BJ (cell line): ENCODE data around the gene ZNF536. TPM values are rescaled to one million over a fixed set of nuclear protein-coding genes. Genes with fewer than 3 reads are reported as not detected.

ENCODE experiments used
- CTCF ChIA-PET: fragments of 350-600 bp; formaldehyde crosslinking; extraction: SDS; loops from one replicate; lab custom pipeline; 2021; ENCODE audit warnings: antibody characterized with exemption, inconsistent platforms; lab: Yijun Ruan, JAX
- POLR2A ChIA-PET: fragments of 300-600 bp; sonication (Branson Sonifier 250); formaldehyde crosslinking; extraction: SDS; loops from one replicate; lab custom pipeline; 2021; ENCODE audit warnings: antibody characterized with exemption; lab: Charles Lee
- DNase-seq: peaks from one replicate; pipeline ENCODE4 v3.0.0-alpha.2; 2011; ENCODE audit warnings: low read depth
- H3K27me3 ChIP-seq: 2 replicates; pipeline ENCODE4 v1.6.0; 2011; ENCODE audit warnings: low read length; ENCODE audit not compliant: control insufficient read depth, insufficient read depth
- H3K36me3 ChIP-seq: 2 replicates; pipeline ENCODE4 v1.5.1; 2011; ENCODE audit warnings: low read length; ENCODE audit not compliant: control insufficient read depth, insufficient read depth
- H3K4me3 ChIP-seq: 2 replicates; pipeline ENCODE4 v1.5.1; 2011; ENCODE audit warnings: low read depth, mild to moderate bottlenecking, control low read depth, low read length
- CTCF ChIP-seq: IDR thresholded peaks from 2 replicates; pipeline ENCODE4 v1.5.1; 2011; ENCODE audit warnings: low read depth, mild to moderate bottlenecking, control low read depth, inconsistent platforms, low read length, moderate library complexity; ENCODE audit not compliant: insufficient read depth
- polyA plus RNA-seq: library from polyadenylated mRNA; depleted of rRNA; stranded (reverse); fragments of >200 nt; gene quantifications from 2 replicates; pipeline ENCODE4 v1.2.3, GENCODE V29; 2011

The ZNF536 gene
- polyA plus RNA-seq, 1 experiment = not detected

GRCh38 chr19:30376826-30377425 is 4.7 kb downstream of the ZNF536 start:
- DNase-seq = no peak
- Histone ChIP-seq H3K36me3 (no peaks in the 10 kb centered on the region), H3K4me3 (no peak overlapping the region), H3K27me3 (no peaks in the 10 kb centered on the region; the same call in 1 of the 2 replicates)
- ChIA-PET POLR2A (no interaction called here), CTCF (no interaction called here)
- TF ChIP-seq CTCF = no peak

GRCh38 chr19:30378701-30379100 is 6.5 kb downstream of the ZNF536 start:
- CTCF ChIA-PET = no interaction called here
- Histone ChIP-seq H3K27me3 (no peaks in the 10 kb centered on the region; the same call in 1 of the 2 replicates), H3K4me3 (no peak overlapping the region), H3K36me3 (no peaks in the 10 kb centered on the region)
- DNase-seq = no peak
- POLR2A ChIA-PET = no interaction called here
- no peak for TF ChIP-seq CTCF

GRCh38 chr19:30379841-30380610 is 7.8 kb downstream of the ZNF536 start:
- DNase-seq = no peak
- CTCF ChIA-PET = no interaction called here
- no peak for TF ChIP-seq CTCF
- no peaks in the 10 kb centered on the region for H3K36me3 ChIP-seq
- no peak overlapping the region for H3K4me3 ChIP-seq
- H3K27me3 ChIP-seq = no peaks in the 10 kb centered on the region; the same call in 1 of the 2 replicates
- POLR2A ChIA-PET = no interaction called here

- no peaks in the 10 kb centered on the region for H3K36me3 ChIP-seq
- TF ChIP-seq CTCF = no peak
- POLR2A ChIA-PET = no interaction called here
- no peak for DNase-seq
- CTCF ChIA-PET = no interaction called here
- no peaks in the 10 kb centered on the region for H3K27me3 ChIP-seq
- H3K4me3 ChIP-seq = no peak overlapping the region
Measured at GRCh38 chr19:30381366-30381765, 9.2 kb downstream of the ZNF536 start.

- no peak for TF ChIP-seq CTCF
- H3K4me3 ChIP-seq = no peak overlapping the region
- CTCF ChIA-PET = no interaction called here
- DNase-seq = no peak
- no peaks in the 10 kb centered on the region for H3K36me3 ChIP-seq
- no peaks in the 10 kb centered on the region for H3K27me3 ChIP-seq
- POLR2A ChIA-PET = no interaction called here
Measured at GRCh38 chr19:30385174-30385573, 13.0 kb downstream of the ZNF536 start.
